Embryonic facial prominence (tissue), 1 donor: ENCODE results near the gene TMEM41B.
A peak's percentile ranks its signal among the peaks of the same experiment; 100 is the strongest.
"Not testable (repeated sequence)": the region's sequence is repeated elsewhere in the genome, so short reads cannot be mapped to it uniquely, and the experiment has no call there.

Experiments used
- DNase-seq: peaks from one replicate; pipeline ENCODE4 v3.0.0-alpha.2; 2016; ENCODE audit errors: extremely low spot score

Gene TMEM41B, protein sequence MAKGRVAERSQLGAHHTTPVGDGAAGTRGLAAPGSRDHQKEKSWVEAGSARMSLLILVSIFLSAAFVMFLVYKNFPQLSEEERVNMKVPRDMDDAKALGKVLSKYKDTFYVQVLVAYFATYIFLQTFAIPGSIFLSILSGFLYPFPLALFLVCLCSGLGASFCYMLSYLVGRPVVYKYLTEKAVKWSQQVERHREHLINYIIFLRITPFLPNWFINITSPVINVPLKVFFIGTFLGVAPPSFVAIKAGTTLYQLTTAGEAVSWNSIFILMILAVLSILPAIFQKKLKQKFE

DNA sequence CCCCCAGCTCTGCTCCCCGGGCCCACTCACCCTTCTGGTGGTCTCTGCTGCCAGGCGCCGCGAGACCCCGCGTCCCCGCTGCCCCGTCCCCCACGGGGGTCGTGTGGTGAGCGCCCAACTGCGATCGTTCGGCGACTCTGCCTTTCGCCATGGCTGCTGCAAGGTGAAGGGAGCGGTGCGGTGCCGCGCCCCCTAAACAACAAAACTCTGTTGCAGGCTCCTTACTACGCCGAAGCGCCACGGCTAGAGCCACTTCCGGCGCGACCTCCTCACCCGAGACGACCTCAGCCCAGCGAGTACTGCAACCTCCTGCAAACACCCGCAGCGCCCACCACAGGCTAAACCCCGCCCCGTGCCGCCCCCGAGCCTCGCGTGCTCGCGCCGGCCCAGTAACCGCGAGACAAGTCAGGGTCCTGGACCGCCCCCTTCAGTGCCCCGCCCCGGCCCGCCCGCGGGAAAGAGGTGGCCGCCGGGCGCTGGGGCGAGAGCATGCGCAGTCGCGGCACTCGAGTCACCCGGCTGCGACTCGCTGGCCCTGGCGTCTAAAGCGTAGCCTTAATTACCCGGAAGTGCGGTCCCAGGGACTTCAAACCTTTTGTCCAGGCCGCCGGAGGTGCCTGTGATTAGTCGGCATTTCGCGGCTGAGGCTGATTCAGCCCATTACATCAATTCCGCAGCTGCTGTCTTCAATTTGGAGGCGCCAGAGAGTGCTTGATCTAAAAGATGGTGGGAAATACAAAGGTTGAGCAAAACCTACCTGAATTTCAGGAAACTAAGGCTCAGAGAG lies at the start of gene TMEM41B:
TMEM41B (minus strand) TSS at position 303 of the 787 bp plus-strand sequence; CDS start at position 151, 152 bp downstream.
- peak; percentile 90 for DNase-seq

DNA sequence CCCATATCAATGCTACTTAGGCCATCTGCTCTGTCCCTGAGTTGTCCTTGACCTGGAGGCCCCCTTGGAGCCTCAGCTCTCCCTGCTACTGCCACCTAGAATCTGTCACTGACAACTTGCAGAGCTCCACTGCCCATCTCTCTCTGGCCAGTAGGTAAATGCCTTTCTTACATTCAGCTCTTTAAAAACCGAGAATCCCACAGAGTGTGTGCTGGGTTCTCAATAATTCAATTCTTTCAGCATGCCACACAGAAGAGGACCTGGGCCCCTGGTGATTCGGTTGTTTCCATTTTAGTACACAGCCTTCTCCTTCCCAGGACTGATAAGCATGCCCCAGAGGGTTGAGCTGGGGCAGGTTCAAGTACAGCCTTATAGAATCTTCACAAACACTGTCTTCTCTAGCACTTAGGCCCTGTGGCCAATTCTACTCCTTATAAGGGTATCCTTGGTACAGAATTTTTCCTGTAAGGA lies 48.0 kb upstream of the TMEM41B start:
- no peak for DNase-seq

DNA sequence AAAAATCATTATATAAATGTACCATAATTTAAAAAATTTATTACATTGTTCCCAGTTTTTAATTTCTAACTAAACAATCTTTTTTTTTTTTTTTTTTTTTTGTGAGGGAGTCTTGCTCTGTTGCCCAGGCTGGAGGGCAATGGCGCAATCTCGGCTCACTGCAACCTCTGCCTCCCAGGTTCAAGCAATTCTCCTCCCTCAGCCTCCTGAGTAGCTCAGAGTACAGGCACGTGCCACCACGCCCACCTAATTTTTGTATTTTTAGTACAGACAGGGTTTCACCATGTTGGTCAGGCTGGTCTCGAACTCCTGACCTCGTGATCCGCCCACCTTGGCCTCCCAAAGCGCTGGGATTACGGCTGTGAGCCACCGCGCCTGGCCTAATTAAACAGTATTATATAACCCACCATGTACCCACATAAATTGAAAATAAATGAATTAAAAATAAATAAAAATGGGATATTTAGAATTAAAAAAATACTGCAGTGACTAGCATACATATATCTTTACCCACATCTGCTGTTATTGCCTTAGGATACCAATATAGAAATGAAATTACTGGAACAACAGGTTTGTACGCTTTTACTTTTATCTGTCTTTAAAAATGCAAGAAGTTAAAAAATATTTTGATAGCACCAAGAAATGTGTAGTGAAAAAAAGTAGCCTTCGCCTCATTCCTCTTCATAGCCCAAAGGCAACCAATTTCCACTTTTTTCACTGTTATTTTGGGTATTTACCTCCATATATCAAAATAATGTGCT lies 46.6 kb upstream of the TMEM41B start:
- DNase-seq, result not testable (repeated sequence)

DNA sequence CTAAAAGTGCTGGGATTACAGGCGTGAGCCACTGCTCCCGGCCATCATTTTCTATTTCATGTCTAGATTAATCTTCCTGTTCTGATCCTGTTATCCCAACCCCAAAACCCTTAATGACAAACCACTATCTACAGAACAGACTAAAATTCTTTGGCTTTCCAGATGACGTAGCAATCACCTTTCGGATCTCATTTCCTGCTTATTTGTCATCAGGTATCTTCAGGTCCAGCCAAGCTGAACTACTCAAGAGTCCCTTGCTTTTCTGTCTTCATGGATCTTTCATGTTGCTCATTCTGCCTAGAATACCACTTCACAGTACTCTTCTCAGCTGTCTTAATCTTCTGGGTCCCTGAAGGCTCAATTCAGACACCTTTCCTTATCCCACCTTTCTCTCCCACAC lies 42.6 kb upstream of the TMEM41B start:
- DNase-seq, result no peak

DNA sequence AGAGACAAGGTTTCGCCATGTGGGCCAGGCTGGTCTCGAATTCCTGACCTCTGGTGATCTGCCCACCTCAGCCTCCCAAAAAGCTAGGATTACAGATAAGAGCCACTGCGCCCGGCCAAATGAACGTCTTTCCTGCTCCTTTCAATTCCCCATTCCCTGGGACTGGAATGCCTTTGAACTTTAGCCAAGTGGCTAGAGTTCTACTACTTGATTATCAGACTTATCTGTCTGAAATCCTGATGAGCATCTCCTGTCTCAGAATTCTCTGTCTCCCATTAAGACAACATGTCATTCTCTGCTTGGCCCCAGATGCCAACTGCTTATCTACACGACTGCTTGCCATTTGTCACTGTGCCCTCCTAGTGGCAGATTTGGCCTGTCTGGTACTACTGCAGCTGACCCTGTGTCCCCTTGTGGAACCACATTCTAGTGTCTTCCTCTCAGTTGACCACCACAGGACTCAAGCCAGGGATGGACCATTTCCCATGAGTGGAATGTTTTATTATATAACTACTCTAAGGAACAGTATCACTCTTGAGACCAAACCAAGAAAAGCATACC lies 37.0 kb upstream of the TMEM41B start:
- no peak for DNase-seq

DNA sequence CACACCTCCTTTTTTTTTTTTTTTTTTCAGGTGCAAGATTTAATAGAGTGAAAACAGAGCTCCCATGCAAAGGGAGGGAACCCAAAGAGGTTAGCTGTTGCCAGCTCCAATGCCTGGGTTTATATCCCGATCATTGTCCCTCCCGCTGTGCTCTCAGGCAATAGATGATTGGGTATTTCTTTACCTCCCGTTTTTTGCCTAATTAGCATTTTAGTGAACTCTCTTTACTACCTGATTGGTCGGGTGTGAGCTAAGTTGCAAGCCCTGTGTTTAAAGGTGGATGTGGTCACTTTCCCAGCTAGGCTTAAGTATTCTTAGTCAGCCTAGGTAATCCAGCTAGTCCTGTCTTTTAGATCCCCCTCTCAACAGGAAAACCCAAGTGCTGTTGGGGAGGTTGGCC lies 33.4 kb upstream of the TMEM41B start:
- not testable (repeated sequence) for DNase-seq

DNA sequence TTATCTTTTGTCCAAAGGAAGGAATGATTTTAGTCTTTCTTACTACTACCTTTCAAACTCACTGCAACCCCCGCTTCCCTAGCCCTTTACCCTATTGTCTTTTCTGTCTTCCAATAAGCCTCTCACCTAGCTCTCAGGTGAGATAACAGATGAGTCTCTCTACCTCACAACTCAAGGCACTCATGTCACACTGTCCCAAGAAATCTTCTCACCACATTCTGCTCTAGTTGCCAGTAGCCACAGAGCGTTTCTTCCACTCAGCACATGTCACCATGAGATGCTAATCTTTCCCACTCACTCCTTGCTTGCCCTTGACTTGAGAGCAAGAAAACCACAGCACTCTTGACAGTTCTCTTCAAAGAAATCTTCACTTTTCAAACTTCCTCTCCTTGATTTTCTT lies 32.7 kb upstream of the TMEM41B start:
- DNase-seq, result no peak

DNA sequence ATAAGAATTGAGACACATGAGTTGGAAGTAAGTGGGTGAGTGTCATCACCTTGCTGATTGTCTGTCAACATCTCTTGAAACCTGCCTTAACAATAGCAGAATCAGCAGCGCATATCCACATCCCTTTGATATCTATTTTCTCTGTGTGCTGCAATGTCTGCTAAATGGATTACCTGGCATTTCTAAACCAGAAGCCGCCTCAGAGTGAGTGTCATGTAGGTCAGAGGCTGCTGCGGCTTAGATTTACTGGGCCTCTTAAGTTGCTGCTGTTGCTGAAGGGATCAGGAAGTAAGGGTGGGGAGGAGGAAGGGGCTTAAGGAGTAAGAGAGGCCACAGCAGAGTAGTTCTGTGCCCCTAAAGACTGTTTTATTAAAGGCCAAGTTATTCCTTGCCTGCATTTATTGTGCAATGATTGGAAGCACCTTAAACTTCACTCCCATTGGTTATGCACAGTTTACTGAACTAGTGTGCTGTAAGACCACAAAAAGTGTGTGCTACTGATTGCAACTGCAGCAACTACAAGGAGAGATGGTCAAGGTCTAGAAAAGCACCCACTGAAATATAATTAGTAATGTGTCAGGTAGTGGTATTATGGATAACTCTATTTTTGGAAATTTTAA lies 29.8 kb upstream of the TMEM41B start:
- no peak for DNase-seq

DNA sequence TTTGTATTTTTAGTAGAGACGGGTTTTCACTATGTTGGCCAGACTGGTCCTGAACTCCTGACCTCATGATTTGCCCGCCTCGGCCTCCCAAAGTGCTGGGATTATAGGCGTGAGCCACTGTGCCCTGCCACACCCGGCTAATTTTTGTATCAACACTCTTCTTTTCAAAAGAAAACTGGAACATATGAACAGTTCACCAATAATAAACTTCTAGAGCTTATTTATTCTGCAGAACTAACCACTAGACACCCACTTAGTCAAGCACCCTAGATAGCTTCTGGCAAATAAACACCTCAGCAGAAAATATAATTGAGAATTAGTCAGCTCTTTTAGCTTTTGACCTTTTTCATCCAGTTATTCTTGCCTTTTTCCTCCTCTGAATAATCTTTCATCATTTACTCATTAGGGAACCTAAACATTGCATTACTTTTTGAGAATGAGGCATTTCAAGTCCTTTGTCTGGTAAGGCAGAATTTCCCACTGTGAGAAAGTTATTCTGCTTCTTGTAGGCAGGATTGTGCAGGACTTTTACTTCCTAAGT lies 27.3 kb upstream of the TMEM41B start:
- no peak for DNase-seq

DNA sequence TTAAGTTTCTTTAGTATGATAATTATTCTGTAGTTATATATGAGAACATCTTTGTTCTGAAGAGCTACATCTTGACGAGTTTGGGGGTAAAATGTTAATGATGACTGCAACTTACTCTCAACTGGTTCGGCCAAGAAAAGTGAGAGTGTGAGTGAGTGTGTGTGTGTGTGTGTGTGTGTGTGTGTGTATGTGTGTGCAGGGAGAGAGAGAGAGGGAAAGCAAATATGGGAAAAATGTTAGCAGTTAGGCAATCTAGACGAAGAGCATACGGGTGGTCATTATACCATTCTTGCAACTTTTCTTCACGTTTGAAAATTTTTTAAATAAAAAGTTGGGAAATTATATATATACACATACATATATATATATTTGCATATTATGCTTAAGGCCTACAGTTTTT lies 18.3 kb upstream of the TMEM41B start:
- DNase-seq, result no peak

DNA sequence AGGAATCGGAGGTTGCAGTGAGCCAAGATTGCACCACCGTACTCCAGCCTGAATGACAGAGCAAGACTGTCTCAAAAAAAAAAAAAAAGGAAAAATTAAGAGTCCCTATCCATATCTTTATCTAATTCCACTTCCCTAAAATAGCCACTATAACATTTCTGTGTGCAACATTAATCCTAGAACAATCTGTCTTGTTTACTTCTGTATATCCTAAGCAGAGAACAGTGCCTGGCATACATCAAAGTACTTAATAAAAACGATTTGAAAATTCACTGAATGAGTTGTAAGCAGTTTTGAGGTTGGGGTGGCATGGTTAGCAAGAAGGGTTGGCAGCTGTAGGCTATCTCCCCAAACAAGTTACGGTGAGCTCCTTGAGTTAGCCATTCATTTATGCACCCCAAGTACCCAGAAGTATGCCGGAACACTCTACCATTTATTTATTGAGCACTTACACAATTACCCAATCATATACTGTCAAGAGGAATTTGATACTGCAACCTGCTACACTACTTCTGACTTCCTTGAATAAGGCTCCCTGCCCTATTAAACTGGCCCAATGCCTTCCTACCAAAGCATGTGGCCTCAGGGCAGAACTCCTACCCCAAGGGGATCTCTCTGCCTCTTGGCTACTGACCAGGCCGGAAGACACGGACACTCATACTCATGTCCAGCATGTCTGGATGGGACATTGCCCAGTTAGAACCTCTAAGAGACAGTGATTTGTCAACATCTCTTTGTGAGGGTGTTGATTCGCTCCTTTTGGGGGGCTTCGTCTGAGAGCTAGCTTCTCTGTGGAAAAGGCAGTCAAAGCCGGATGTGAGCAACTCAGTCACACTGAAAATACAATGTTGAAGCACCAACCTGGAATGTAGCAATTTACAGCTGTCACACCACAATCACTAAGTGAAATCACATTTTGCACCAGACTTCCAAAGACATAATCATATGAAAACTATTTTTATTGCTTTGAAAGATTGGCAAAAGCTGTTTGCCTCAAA lies 16.3 kb upstream of the TMEM41B start:
- no peak for DNase-seq

DNA sequence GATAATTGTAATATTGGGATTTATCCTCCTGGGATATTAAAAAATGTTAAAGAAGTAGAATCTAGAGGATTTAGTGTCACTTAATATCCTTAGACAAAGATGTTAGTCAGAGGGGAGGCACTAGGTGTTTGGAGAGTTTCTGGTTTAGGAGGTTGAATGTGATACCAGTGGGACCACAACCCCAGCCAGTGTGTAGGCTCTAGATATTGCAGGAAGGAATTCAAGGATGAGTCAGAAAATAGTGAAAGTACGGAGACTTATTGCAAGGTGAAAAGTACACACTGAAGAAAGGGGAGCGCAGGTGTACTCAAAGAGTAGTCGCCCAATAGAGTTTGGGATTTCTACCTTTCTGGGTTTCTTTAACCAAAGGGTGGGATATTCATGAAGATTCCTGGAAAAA lies 5.7 kb upstream of the TMEM41B start:
- DNase-seq, result no peak

DNA sequence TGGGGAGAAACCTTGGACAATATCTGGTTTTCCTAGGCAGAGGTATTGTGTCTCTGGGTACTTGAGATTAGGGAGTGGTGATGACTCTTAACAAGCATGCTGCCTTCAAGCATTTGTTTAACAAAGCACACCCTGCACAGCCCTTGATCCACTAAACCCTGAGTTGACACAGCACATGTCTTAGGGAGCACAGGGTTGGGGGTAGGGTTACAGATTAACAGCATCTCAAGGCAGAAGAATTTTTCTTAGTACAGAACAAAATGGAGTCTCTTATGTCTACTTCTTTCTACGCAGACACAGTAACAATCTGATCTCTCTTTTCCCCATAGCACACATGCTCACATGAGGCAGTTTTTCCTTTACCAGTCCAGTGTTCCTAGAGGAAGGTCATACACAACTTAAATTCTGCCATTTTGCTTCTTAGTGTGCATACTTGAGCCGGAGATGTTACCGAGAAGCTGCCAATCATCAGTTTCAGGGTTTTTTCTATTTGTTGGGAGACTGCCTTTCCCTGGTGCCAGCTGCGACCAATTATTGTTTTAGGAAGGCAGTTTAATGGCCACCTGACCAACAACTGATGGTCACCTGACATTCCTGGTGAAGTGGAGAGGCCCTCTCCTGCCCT lies 5.1 kb upstream of the TMEM41B start:
- DNase-seq, result not testable (repeated sequence)

DNA sequence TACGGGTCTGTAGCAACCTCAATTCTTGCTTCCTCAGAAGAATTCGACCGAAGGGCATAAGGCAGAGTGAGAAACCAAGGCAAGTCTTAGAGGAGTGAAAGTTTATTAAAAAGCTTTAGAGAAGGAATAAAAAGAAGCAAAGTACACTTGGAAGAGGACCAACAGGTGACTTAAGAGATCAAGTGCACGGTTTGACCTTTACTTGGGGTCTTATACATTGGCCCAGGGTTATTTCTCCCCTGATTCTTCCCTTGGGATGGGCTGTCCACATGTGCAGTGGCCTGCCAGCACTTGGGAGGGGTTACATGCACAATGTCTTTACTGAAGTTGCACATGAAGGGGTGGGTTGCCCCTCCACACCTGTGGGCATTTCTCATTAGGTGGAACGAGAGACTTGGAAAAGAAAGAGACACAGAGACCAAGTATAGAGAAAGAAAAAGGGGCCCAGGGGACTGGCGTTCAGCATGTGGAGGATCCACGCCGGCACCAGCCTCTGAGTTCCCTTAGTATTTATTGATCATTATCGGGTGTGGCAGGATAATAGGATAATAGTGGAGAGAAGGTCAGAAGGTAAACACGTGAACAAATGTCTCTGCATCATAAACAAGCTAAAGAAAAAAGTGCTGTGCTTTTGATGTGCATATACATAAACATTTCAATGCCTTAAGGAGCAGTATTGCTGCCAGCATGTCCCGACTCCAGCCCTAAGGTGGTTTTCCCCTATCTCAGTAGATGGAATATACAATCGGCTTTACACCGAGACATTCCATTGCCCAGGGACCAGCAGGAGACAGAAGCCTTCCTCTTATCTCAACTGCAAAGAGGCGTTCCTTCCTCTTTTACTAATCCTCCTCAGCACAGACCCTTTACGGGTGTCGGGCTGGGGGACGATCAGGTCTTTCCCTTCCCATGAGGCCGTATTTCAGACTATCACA lies 4.3 kb upstream of the TMEM41B start:
- not testable (repeated sequence) for DNase-seq

DNA sequence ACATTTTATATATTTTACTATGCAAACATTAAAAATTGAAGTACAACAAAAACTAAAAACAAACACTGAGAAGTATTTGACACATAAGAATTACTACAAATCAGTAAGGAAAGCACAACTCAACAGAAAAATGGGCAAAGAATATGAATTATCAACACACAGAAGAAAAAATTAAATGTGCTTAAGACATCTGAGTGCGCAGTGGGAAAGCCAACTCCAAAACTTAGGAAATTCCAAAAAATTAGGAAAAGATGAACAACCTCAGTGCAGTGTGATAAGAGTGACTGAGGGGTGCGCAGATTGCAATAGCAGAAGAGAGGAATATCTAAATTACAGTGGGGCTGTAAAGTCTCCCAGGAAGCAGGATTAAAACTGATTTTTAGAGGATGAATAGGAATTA lies 1.9 kb upstream of the TMEM41B start:
- DNase-seq, result no peak

DNA sequence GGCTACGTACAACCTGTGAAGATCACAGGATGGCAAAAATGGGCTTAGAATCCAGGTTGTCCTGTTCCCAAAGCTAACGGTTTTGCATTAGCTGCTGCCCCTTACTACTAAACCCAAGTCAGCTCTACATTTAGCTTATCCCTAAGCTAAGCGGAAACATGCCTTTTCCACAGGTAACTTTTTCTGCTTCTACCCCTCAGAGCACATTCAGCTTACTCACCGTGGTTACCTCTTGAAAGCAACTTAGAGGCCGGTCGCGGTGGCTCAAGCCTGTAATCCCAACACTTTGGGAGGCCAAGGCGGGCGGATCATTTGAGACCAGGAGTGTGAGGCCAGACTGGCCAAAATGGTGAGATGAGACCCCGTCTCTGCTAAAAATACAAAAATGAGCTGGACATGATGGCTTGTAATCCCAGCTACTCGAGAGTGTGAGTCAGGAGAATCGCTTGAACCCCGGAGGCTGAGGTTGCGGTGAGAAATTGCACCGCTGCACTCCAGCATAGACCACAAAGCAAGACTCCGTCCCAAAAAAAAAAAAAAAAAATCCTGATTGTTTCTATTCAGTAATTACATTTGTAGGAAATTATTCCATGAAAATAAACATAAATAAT lies 790 bp upstream of the TMEM41B start:
- no peak for DNase-seq

DNA sequence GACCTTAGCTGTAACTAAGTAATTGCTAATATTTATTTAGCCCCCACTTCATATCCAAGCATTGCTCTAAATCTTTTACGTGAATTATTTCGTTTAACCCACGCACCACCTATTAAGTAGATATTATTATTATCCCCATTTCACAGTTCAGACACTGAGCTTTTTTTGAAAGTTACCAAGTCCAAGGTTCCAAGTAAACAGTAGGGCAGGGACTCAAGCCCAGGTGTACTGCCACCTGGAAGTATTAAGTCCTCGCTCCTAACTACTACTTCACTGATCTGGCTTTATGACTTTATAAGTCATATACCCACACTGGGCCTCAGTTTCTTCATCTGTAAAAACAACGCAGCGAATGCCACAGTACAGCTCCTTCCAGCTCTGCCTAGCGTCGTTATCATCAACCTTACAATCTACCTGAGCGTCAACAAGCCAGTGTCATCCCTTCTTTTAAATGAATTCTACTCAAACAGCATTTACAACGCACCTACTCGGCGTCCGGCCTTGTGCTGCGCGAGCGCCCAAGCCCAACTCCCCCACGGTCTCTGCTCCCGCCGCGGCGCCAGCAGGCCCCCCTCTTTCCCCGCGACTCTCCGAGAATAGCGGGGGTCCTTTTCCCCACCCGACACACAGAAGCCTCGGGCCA lies 624 bp downstream of the TMEM41B start:
- DNase-seq, result peak; percentile 26
